Neural progenitor cell (in vitro differentiated cells): ENCODE data around the gene CACNG3.

Experiments
- CTCF ChIP-seq: fragments of 200-600 bp; sonication (generic); IDR thresholded peaks from 2 replicates; pipeline ENCODE4 v1.5.1; 2017; ENCODE audit warnings: antibody characterized with exemption, mild to moderate bottlenecking
- EZH2 ChIP-seq: fragments of 200-600 bp; sonication (generic); IDR thresholded peaks from 2 replicates; pipeline ENCODE4 v1.6.1; 2017; ENCODE audit warnings: antibody characterized with exemption, mild to moderate bottlenecking, moderate library complexity

DNA sequence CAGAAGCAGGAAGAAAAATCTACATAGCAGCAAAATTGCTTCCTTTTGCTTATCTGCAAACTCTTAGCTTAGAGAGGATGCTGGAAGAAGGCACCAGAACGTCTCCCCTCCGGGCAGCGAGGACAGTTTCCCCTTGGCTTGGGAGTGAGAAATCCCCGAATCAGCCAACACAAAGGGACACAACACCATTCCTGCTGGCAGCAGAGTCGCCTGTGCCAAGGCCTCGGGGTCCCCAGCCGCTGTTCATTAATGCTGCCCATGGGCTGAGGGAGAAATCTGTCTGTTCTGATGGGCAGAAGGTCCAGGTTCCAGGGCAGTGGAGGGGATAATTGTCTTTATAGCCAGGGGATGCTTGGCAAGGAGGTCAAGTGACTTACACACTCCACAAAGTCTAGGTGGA is 38.0 kb downstream of the CACNG3 start:
- no peak for TF ChIP-seq EZH2
- TF ChIP-seq CTCF: no peak
